Stimulated activated CD8-positive, alpha-beta memory T cell treated with anti-CD3 and anti-CD28 coated beads, Interleukin-2, amount 100 ng/mL, for 1 hour (primary cell): Measurements from ENCODE around the gene ARFGEF3.
"Not testable (repeated sequence)": the region's sequence is repeated elsewhere in the genome, so short reads cannot be mapped to it uniquely, and the experiment has no call there.

Experiments
- DNase-seq, 2 donors: peaks; one replicate each; pipeline ENCODE4 v3.0.0-alpha.2; 2020; ENCODE audit warnings: low read depth in 2 of 2

Gene ARFGEF3

DNA sequence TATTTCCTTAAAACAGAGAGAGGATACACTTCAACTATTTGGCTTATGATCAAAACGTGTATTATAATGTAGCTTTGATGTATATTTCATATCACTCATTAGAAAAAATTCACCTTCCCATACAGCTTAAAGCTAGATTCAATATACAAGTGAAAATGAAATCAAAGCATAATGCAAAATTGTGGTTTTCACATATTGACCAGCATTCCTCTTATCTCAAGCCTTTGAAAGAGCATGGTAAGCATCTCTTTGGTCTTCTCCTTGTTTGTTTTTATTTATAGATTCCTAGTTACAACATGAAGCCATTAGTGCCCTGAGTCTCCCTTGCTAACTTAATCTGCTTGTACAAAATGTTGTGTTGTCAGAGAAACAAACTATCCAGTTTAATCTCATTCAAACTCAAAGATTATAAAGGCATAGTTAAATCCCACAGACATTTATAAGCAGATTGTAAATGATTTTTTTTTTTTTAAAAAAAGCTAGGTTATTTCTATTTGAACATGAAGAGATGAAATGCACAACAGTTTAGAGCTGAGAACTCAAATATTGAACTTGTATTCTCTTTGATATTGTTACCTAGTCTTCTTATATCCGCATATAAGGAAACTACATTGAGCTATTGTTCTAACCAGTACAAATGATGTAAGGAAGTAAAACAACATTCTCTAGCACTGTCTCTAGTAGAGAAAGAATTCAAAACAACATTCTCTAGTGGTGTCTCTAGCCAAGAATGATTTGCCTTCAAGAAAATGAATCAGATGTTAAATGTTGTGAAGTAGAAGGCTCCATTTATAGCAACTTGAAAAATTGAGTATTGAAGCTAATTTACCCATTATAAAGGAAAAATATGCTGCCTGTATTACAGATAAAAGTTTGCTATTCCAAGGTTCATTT, 184.8 kb downstream of the ARFGEF3 start:
- no peak for DNase-seq

DNA sequence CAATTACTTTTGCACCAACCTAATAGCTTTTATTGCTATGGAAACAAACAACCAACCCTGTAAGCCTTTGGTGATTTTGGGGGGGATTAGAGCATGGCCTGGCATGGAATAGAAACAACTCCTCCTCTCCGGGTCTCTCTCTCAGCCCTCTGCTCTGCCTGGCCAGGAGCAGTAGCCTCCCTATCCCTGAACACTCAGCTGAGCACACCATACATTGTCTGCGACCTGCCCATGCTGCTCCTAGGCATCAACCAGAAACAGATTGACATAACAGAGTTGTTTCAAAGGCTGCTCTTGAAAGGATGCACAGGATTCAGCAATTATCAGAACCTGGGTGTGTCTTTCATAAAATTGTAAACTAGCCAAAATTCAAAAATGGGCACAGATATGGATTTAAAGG, 186.1 kb downstream of the ARFGEF3 start:
- no peak for DNase-seq

DNA sequence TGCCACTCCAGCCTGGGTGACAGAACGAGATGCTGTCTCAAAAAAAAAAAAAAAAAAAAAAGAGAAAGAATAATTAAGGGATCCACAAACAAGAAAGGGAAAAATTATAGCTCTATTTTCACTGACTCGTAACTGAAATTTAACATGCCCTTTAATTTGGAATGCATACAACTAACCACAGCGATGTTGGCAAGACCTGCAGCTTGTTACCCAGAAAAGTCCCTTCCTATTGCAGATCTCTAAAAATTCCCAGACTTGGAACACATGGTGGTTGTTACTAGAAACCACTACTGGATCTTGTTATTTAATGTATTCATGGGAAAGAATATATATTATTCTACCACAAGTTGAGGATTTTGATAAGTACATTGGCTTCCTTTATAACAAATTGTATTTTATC, 188.2 kb downstream of the ARFGEF3 start:
- no peak for DNase-seq

DNA sequence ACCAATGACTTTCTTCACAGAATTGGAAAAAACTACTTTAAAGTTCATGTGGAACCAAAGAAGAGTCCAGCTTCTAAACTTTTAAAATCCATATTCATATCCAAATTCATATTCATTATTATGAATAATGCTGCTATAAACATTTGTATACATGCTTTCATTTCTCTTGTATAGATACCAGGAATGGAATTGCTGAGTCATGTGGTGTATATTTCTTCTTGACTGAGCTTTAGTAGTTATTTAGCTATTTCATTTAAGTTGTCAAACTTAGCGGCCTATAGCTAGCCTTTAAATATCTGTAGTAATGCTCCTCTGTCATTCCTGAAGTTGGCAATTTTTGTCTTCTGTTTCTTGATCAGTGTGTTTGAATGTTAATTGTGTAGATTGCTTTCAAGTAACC, 196.2 kb downstream of the ARFGEF3 start:
- DNase-seq, result no peak

DNA sequence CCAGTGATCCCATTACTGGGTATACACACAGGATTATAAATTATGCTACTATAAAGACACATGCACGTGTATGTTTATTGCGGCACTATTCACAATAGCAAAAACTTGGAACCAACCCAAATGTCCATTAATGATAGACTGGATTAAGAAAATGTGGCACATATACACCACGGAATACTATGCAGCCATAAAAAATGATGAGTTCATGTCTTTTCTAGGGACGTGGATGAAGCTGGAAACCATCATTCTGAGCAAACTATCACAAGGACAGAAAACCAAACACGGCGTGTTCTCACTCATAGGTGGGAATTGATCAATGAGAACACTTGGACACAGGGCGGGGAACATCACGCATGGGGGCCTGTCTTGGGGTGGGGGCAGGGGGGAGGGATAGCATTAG, 206.9 kb downstream of the ARFGEF3 start:
- not testable (repeated sequence) for DNase-seq

DNA sequence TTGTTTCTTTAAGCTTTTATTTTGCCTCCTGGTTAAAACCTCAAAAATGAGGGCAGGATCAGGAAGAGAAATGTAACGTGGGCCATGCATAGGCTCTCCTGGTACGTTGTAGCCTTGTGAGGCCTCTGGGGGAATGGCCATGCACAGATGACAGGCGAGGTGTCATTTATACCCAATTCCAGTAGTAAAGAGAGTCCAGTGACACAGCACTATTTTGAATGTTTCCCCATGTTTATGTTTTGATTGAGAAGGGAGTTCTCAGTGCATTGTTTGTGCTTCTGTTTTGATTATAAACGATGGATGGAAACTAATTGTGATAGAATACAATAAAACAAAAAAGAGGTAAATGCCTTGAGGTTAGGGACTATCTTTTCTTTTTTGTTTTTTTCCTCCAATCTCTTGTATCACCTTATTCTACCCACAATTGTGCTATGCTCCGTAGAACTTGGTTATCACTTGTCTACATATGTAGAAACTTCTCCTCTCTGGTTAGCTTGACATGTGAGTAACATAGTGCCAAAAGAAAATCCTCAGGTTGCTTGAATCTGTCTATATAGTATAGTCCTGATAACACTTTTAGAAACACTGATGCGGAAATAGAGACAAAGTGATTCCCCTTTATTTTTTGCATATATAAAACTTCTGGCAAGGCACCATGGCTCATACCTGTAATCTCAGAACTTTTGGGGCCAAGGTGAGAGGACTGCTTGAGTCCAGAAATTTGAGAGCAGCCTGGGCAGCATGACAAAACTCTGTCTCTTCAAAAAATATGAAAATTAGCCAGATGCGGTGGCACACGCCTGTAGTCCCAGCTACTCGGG, 209.1 kb downstream of the ARFGEF3 start:
- DNase-seq, result no peak

- no peak for DNase-seq
Measured at GRCh38 chr6:138371452-138371711, 209.6 kb downstream of the ARFGEF3 start.

DNA sequence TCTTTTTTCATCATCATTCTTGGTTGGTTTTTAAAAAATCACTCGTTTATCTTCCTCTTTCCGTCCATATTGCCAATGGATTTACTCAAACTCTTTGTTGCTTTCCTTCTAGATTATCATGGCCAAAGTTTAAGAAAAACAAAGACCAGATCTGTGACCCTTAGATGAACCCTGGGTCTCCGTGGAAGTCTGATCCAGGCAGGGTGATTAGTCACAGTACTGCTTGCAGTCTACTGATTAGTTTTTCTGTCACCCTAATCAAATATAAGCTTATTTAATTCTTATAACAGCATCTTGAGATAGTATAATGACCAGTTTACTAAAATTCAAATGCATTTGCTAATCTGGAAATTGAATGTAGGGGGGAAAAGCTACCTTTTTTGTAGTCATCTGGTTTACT, 210.0 kb downstream of the ARFGEF3 start:
- DNase-seq, result no peak

GRCh38 chr6:138372711-138373463, 211.1 kb downstream of the ARFGEF3 start:
- no peak for DNase-seq

GRCh38 chr6:138374230-138374629, 212.5 kb downstream of the ARFGEF3 start:
- DNase-seq, result no peak

- DNase-seq, result no peak
Measured at GRCh38 chr6:138374815-138375214, 213.1 kb downstream of the ARFGEF3 start.

GRCh38 chr6:138377042-138377441, 215.3 kb downstream of the ARFGEF3 start:
- DNase-seq, result no peak

GRCh38 chr6:138377844-138378243, 216.1 kb downstream of the ARFGEF3 start, which contains the start of gene SMIM28:
Gene SMIM28 (plus strand): TSS chr6:138377905. CDS start chr6:138378073, 168 bp downstream.
- no peak for DNase-seq

DNA sequence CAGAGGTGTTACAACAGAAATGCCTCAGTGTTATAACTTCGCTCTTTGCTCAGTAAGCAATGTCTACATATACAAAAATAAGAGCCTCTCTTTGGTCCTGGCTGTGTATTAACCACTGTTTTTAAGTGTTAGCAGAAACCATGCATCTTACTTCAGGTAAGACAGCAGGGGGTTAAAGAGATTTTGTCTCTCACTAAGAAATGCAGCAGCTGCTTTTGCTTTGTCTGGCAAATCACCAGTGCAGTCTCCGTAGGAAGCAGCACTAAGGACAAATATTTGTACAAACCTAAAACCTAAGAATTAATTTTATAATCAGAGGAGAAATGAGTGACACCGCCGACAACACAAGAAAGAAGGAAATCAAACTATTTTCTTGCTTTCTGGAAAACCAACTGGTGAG, 216.7 kb downstream of the ARFGEF3 start:
- no peak for DNase-seq

GRCh38 chr6:138382498-138383265, 220.9 kb downstream of the ARFGEF3 start:
- DNase-seq, result no peak

DNA sequence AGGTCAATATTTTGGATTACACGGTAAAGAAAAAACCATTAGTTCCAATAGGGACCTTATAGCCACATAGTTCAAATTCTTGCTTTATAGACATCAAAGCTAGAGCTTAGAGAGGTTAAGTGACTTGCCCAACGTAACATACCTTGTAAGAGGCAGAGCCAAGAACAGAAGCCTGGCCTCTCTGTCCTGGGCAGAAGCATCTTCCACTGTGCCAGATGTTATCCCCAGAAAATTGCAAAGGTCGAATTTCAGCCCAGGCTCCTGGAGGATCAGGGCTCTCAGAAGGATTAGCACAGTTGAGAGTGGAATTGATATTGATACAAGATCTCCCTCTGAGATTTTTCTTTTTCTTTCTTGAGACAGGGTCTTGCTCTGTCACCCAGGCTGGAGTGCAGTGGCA, 222.0 kb downstream of the ARFGEF3 start:
- DNase-seq, result no peak

- no peak for DNase-seq
Measured at GRCh38 chr6:138386897-138387296, 225.2 kb downstream of the ARFGEF3 start.

DNA sequence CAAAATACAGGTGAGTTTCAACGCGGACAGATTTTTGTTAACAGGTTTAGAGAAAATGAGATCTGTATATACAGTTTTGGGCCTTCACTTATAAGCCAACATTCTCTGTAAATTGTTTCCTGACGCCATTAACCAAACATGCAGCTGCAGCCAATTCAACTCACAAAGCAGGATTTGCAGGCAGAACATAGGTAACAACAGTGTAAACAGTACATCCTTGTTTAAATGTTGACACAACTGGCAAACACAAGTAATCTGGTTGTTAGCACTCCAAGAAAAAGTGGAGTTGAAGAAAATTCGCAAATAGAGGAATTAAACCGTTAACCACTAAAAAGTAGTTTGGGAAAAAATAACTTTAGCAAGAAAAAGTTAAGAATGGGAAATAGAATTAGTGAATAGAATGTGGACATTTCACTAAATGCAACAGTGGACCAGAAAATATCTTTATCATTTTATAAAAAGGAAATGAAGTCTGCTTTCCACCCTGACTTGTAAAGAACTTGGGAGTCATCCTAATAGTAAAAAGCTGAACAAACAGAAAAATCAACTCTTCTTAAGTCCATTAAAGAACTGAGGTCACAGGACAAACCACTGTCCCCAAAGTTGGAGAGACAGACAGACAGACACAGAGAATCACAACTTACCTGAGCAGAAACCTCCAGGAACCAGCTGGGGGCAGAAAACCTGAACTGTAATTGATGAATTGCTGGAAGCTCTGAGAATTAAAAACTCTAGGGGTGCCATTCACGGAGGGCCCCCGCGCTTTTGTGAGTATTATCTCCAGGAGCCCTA, 226.0 kb downstream of the ARFGEF3 start:
- no peak for DNase-seq

GRCh38 chr6:138389551-138389950, 227.8 kb downstream of the ARFGEF3 start:
- DNase-seq, result no peak
